ENCODE measurements around the gene BCL7B. TPM values are rescaled to one million over a fixed set of nuclear protein-coding genes. Genes with fewer than 3 reads are reported as not detected.

The BCL7B gene
- total and polyA plus RNA-seq, 4 donors = 8.2 to 42.5 (median 26.4) TPM

DNA sequence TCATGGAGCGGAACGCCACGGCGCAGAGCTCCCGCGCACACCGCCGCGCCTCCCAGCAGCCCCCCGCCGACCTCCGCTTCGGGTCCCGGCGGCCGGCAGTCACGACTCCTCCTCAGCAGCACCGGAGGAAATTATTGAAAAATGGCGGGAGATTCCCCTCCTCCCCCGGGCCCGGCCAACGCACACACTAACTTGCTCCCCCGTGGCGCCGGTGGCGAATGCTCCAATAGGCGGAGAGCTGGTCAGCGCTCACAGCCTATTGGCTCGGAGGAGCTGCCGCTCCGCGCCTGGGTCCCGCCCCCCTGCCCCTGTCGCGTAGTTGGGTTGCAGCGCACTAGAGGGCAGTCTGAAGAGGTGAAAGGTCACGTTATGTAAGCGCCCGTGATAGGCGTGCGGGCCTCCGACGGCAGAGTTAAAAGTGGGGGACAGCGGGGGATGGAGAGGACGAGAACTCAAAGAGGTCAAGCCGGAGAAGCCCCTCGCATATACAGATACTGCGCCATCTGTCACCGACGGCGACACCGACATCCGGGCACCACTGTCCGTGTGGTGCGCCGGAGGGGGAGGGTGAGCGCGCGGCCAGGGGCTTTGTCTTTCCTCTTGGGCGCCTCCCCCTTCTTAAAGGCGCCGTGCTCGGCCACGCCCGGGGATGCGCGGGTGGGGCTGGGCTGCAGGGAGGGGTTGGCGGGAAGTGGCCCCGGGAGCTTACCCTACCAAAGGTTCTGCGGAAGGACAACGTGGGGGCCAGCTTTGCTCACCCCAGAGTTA, 35.2 kb downstream of the BCL7B start, which contains the start of gene BAZ1B:
Gene BAZ1B, minus strand, starts transcription at position 189 of the 768 bp plus-strand sequence. CDS start 360 bp downstream, outside the sequence.
- peak within 1 kb of the TSS; percentile 93 for H3K27ac ChIP-seq (ENCODE audit: low read depth, low read length)
- peak within 1 kb of the TSS; percentile 71 for H3K4me3 ChIP-seq (ENCODE audit: low read depth, low read length)
- H3K36me3 ChIP-seq (ENCODE audit: control insufficient read depth, insufficient read depth, low read length) = peaks cover 3% of the 10 kb centered on the region
- WGBS (ENCODE audit: insufficient coverage) = under 1% methylated on average over 69 of the region's 71 CpGs
- DNase-seq (ENCODE audit: low read depth in 4 of 6, low spot score in 6 of 6) = peak; percentile 94 to 99 (median 97)
- no peaks in the 10 kb centered on the region for H3K27me3 ChIP-seq (ENCODE audit: control insufficient read depth, insufficient read depth, low read length)
- H3K4me1 ChIP-seq (ENCODE audit: control insufficient read depth, insufficient read depth, low read length) = peaks cover 17% of the 10 kb centered on the region
- H3K9me3 ChIP-seq (ENCODE audit: control insufficient read depth, insufficient read depth, low read length) = no peaks in the 10 kb centered on the region

DNA sequence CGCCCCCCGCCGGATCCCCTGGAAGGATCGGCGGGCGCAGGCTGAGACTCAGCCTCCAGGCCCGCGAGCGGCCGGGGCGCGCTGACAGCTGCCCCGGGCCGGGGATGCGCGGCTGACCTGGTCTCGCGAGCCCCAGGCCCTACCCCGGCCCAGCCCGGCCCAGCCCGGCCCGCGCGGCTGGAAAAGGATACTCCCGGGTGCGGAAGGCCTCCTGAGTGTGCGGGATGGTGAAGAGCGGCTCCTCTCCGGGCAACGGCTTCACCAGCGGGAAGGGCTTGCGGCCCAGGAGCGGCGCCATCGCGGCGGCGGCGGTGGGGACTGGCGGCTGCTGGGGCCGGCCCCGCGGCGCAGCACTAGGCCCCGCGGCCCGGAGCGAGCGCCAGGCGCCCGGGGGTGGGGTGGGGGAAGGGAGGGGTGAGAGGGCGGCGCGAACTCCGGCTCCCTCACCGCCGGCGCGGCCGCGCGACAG, 35.8 kb downstream of the BCL7B start:
- peak in 4 of 6 donors; percentile 7 to 42 (median 22) for DNase-seq (ENCODE audit: low read depth in 4 of 6, low spot score in 6 of 6)
- Histone ChIP-seq H3K27ac (ENCODE audit: low read depth, low read length) (peak overlapping the region; percentile 93), H3K27me3 (ENCODE audit: control insufficient read depth, insufficient read depth, low read length) (no peaks in the 10 kb centered on the region), H3K36me3 (ENCODE audit: control insufficient read depth, insufficient read depth, low read length) (peaks cover 10% of the 10 kb centered on the region), H3K9me3 (ENCODE audit: control insufficient read depth, insufficient read depth, low read length) (no peaks in the 10 kb centered on the region), H3K4me1 (ENCODE audit: control insufficient read depth, insufficient read depth, low read length) (peaks cover 17% of the 10 kb centered on the region), H3K4me3 (ENCODE audit: low read depth, low read length) (peak overlapping the region; percentile 71)
- WGBS (ENCODE audit: insufficient coverage) = under 1% methylated on average over 59 of the region's 62 CpGs

- DNase-seq (ENCODE audit: low read depth in 4 of 6, low spot score in 6 of 6) = peak in 2 of 6 donors; percentile 4 to 21
- Histone ChIP-seq H3K27ac (ENCODE audit: low read depth, low read length) (peak overlapping the region; percentile 26), H3K27me3 (ENCODE audit: control insufficient read depth, insufficient read depth, low read length) (no peaks in the 10 kb centered on the region), H3K4me3 (ENCODE audit: low read depth, low read length) (peak overlapping the region; percentile 71), H3K9me3 (ENCODE audit: control insufficient read depth, insufficient read depth, low read length) (no peaks in the 10 kb centered on the region), H3K36me3 (ENCODE audit: control insufficient read depth, insufficient read depth, low read length) (peaks cover 17% of the 10 kb centered on the region), H3K4me1 (ENCODE audit: control insufficient read depth, insufficient read depth, low read length) (peaks cover 17% of the 10 kb centered on the region)
- WGBS (ENCODE audit: insufficient coverage) = 2% methylated on average over 23 of the region's 36 CpGs
Measured at GRCh38 chr7:73520673-73521635, 36.5 kb downstream of the BCL7B start.

DNA sequence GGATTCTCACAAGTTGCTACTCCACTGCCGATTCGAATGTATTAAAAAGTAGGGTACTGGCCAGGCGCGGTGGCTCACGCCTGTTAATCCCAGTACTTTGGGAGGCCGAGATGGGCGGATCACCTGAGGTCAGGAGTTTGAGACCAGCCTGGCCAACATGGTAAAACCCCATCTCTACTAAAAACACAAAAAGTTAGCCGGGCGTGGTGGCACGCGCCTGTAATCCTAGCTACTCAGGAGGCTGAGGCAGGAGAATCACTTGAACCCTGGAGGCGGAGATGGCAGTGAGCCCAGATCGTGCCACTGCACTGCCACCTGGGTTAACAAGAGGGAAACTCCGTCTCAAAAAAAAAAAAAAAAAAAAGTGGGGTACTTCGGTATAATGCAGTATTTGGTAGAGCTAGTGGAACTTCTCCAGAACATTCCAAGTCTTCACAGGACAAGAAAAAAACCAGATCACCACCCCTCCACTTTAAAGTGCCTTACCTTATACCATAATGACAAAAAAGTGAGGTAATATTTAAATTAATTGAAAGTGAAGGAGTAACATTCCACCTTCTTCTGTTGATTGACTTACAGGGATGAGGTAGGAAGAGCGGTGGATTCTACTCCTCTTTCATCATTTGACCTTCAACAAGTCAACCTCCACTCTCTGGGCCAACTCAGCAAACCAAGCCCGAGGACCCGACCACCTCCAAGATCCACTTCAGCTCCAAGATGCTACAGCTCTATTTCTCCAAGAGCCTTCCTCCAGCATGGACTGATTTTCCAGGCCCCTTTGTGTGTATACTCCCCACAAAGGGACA, 37.4 kb downstream of the BCL7B start:
- no peak for DNase-seq (ENCODE audit: low read depth in 4 of 6, low spot score in 6 of 6)
- H3K4me1 ChIP-seq (ENCODE audit: control insufficient read depth, insufficient read depth, low read length) = peaks cover 17% of the 10 kb centered on the region
- H3K4me3 ChIP-seq (ENCODE audit: low read depth, low read length) = peak overlapping the region; percentile 71

DNA sequence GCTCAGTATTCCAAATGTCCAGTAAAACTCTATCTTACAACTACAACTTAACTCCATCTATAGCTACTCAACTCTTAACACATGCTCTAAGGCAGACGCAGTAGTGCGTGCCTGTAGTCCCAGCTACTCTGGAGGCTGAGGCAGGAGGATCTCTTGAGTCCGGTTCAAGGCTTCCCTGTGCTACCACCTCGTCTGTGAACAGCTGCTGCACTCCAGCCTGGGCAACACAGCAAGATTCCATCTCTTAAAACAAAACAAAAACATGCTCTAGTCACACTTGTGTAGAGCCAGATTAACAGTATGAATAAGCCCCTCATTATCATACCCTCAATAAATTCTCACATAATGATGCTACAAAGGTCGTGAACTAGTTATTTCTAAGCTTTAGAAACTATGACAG, 39.0 kb downstream of the BCL7B start:
- H3K4me3 ChIP-seq (ENCODE audit: low read depth, low read length) = no peak overlapping the region
- H3K9me3 ChIP-seq (ENCODE audit: control insufficient read depth, insufficient read depth, low read length) = no peaks in the 10 kb centered on the region
- DNase-seq (ENCODE audit: low read depth in 4 of 6, low spot score in 6 of 6) = no peak
- H3K4me1 ChIP-seq (ENCODE audit: control insufficient read depth, insufficient read depth, low read length) = peaks cover 17% of the 10 kb centered on the region
- no peak overlapping the region for H3K27ac ChIP-seq (ENCODE audit: low read depth, low read length)
- 76% methylated on average over 5 of the region's 5 CpGs for WGBS (ENCODE audit: insufficient coverage)
- no peaks in the 10 kb centered on the region for H3K27me3 ChIP-seq (ENCODE audit: control insufficient read depth, insufficient read depth, low read length)
- H3K36me3 ChIP-seq (ENCODE audit: control insufficient read depth, insufficient read depth, low read length) = peaks cover 29% of the 10 kb centered on the region

More for the DNA sequence above, 37.4 kb downstream of the BCL7B start:
- H3K27ac ChIP-seq (ENCODE audit: low read depth, low read length) = no peak overlapping the region
- H3K9me3 ChIP-seq (ENCODE audit: control insufficient read depth, insufficient read depth, low read length) = no peaks in the 10 kb centered on the region
- peaks cover 23% of the 10 kb centered on the region for H3K36me3 ChIP-seq (ENCODE audit: control insufficient read depth, insufficient read depth, low read length)
- no peaks in the 10 kb centered on the region for H3K27me3 ChIP-seq (ENCODE audit: control insufficient read depth, insufficient read depth, low read length)
- WGBS (ENCODE audit: insufficient coverage) = 82% methylated on average over 12 of the region's 18 CpGs

GRCh38 chr7:73517241-73517995, 40.1 kb downstream of the BCL7B start:
- H3K27ac ChIP-seq (ENCODE audit: low read depth, low read length) = no peak overlapping the region
- no CpG with 5 or more reads among the region's 6 CpGs for WGBS (ENCODE audit: insufficient coverage)

GRCh38 chr7:73515178-73515577, 42.3 kb downstream of the BCL7B start:
- no peaks in the 10 kb centered on the region for H3K27me3 ChIP-seq (ENCODE audit: control insufficient read depth, insufficient read depth, low read length)
- WGBS (ENCODE audit: insufficient coverage) = 100% methylated on average over 1 of the region's 3 CpGs
- peaks cover 42% of the 10 kb centered on the region for H3K36me3 ChIP-seq (ENCODE audit: control insufficient read depth, insufficient read depth, low read length)
- H3K9me3 ChIP-seq (ENCODE audit: control insufficient read depth, insufficient read depth, low read length) = no peaks in the 10 kb centered on the region
- no peak overlapping the region for H3K4me3 ChIP-seq (ENCODE audit: low read depth, low read length)
- no peak overlapping the region for H3K27ac ChIP-seq (ENCODE audit: low read depth, low read length)
- DNase-seq (ENCODE audit: low read depth in 4 of 6, low spot score in 6 of 6) = no peak
- H3K4me1 ChIP-seq (ENCODE audit: control insufficient read depth, insufficient read depth, low read length) = peaks cover 5% of the 10 kb centered on the region

More at GRCh38 chr7:73517241-73517995, 40.1 kb downstream of the BCL7B start:
- Histone ChIP-seq H3K4me1 (ENCODE audit: control insufficient read depth, insufficient read depth, low read length) (peaks cover 8% of the 10 kb centered on the region), H3K27me3 (ENCODE audit: control insufficient read depth, insufficient read depth, low read length) (no peaks in the 10 kb centered on the region), H3K36me3 (ENCODE audit: control insufficient read depth, insufficient read depth, low read length) (peaks cover 32% of the 10 kb centered on the region), H3K9me3 (ENCODE audit: control insufficient read depth, insufficient read depth, low read length) (no peaks in the 10 kb centered on the region), H3K4me3 (ENCODE audit: low read depth, low read length) (no peak overlapping the region)
- peak in 1 of 6 donors; percentile 6 for DNase-seq (ENCODE audit: low read depth in 4 of 6, low spot score in 6 of 6)

- H3K27ac ChIP-seq (ENCODE audit: low read depth, low read length) = no peak overlapping the region
- H3K4me3 ChIP-seq (ENCODE audit: low read depth, low read length) = no peak overlapping the region
- H3K9me3 ChIP-seq (ENCODE audit: control insufficient read depth, insufficient read depth, low read length) = no peaks in the 10 kb centered on the region
- DNase-seq (ENCODE audit: low read depth in 4 of 6, low spot score in 6 of 6) = no peak
- no peaks in the 10 kb centered on the region for H3K27me3 ChIP-seq (ENCODE audit: control insufficient read depth, insufficient read depth, low read length)
- WGBS (ENCODE audit: insufficient coverage) = no CpG with 5 or more reads among the region's 8 CpGs
- no peaks in the 10 kb centered on the region for H3K4me1 ChIP-seq (ENCODE audit: control insufficient read depth, insufficient read depth, low read length)
- H3K36me3 ChIP-seq (ENCODE audit: control insufficient read depth, insufficient read depth, low read length) = peaks cover 61% of the 10 kb centered on the region
Measured at GRCh38 chr7:73512018-73512780, 45.3 kb downstream of the BCL7B start.
